KBM-7 (cell line): Measurements from ENCODE around the gene MVB12B.

ENCODE experiments used
- DNase-seq: peaks from one replicate; pipeline ENCODE4 v3.0.0-alpha.2; 2015
- in situ Hi-C: fragments of 300-500 bp; cut with MboI; formaldehyde crosslinking; loops from 2 replicates; pipeline ENCODE4 v1.14.3; 2020; ENCODE audit warnings: low sequenced_read_pairs, low pct_unique_long_range_greater_than_20kb, mixed read lengths

Gene MVB12B

DNA sequence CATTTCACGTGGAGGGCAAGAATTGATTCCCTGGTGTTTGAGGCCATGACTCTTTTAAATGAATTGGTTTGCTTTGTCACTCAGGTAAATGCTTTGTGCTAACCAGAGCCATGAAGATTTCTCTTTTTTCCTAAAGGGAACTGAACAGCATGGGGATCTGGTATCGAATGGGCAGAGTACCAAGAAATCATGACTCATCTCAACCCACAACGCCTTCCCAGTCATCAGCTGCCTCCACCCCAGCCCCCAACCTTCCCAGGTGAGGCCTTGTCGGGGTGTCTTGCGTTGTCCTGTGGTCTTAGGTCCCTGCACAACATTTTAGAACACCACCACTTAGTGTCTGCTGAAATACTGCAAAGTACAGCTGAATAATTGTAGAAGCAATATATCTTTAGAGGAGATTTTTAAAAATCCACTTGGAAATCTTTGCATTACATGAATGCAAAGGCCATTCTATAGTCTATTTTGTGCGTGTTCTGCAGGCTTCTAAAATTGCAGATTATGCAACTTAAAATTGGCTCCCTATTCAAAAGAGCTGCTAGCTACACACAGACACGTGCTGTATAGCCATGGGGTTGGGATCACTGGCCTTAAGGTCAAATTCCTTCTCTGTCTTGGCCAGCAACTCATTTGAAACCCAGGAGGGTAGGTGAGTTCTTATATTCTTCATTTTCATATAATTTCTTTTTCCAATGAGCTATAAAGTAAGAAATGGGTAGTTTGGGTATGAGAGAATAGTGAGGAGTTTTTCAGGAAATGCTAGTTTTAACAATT is 69.0 kb downstream of the MVB12B start:
- in situ Hi-C loops = no loop called here

DNA sequence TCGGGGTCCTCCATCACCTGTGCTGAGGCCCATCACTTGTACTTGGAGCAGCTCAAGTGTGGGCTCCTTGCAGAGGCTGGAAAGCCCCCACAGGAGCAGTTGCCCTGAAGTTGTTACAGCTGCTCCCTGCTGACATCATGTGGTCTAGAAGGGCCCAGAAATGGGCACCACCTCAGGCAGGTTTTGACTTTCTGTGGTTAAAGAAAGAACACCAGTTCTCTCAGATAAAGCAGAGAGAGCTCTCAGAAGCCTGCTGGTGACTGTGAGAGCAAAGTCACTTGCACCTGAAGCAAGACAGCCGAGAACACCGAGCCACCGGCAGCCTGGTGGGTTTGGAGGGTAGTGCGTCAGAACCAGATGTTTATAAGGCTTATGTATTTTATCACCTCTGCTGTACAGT is 70.4 kb downstream of the MVB12B start:
- no peak for DNase-seq
- in situ Hi-C loops = no loop called here

More for the DNA sequence above, 69.0 kb downstream of the MVB12B start:
- DNase-seq = no peak

GRCh38 chr9:126398403-126399058 is 71.9 kb downstream of the MVB12B start:
- in situ Hi-C loops = no loop called here
- peak; percentile 69 for DNase-seq

- no peak for DNase-seq
- in situ Hi-C loops = no loop called here
Observed at GRCh38 chr9:126399251-126399650, 72.6 kb downstream of the MVB12B start.

GRCh38 chr9:126399789-126400188 is 73.2 kb downstream of the MVB12B start:
- in situ Hi-C loops = no loop called here
- no peak for DNase-seq

DNA sequence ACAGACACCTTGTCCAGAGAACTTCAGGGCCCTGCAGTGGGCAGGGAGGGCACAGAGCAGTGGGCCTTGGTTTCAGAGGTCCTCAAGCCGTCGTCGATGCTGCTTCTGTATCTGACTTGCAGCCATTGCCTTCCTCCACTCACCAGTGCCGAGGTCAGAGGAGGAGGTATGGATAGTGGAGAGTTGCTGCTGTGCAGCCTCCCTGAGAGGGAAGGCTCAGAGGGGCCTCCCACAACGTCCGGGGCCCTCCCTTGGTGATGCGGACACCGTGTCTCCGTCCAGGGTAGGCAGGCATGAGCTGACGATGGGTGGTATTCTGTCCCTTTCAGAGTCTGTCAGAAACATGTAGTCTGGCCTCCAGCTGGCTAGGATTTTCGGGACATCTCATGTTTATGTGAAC is 73.9 kb downstream of the MVB12B start:
- no peak for DNase-seq
- in situ Hi-C loops = no loop called here

- DNase-seq = no peak
- in situ Hi-C loops = no loop called here
Observed at GRCh38 chr9:126401107-126401506, 74.5 kb downstream of the MVB12B start.

DNA sequence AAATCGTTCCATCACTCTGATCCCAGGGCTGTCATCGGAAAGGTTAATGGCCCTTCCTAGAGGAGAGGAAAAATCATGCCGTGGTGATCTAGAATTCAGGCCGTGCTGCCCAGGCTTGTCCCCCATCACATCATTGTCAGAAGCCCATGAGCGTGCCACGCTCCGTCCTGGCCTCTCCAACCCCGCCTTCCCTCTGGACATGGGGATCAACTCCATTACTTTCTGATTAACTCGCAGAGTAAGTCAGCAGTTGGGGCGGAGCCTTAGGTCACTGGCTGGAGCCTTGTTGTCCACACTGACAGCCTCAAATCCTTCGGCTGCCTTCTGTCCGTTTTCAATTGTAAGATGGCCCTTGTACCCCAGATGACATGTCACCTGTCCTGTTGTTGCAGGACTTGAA is 75.0 kb downstream of the MVB12B start:
- DNase-seq = no peak
- in situ Hi-C loops = no loop called here

GRCh38 chr9:126403397-126403796 is 76.8 kb downstream of the MVB12B start:
- no peak for DNase-seq
- in situ Hi-C loops = no loop called here

DNA sequence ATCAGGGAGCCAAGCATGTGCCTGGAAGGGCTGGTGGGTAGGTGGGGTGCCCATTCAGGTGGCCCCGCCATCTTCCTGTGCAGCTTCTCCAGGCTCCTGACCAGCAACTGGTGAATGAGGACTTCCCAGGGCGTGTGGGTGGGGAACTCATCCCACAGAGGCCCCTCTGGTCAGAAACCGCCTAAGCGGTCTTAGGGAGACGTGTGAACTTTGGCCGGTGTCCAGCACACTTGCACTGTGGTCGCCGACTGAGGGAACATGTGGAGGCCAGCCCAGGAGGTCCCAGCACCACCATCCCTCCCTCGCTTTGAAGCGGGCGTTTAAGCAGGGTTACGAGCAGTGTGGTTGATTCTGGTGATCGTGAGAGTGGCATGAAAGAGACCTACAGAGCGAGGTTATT is 77.8 kb downstream of the MVB12B start:
- in situ Hi-C loops = no loop called here
- no peak for DNase-seq

GRCh38 chr9:126406075-126406667 is 79.5 kb downstream of the MVB12B start:
- DNase-seq = no peak
- in situ Hi-C loops = no loop called here

- in situ Hi-C loops = no loop called here
- DNase-seq = no peak
Observed at GRCh38 chr9:126407114-126407870, 80.7 kb downstream of the MVB12B start.

GRCh38 chr9:126408004-126408403 is 81.4 kb downstream of the MVB12B start:
- in situ Hi-C loops = no loop called here
- DNase-seq = no peak

DNA sequence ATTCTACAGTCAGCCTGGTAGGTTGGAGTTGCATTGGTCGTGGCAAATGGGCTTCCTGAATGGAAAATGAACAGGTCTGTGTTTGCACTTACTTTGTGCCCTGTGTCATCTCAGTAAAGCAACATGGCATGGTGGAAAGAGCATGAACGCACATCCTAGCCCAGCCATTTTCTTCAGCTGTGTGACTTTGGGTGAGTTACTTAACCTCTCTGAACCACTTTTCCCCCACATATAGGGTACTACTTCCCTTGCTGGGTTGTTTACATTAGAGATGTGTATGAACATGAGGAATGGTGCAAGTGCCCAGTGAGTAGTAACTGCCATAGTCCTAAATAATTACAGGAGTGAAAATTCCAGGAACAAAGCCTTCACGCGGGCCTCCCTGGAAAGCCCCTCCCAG is 83.6 kb downstream of the MVB12B start:
- in situ Hi-C loops = no loop called here
- DNase-seq = no peak

GRCh38 chr9:126411225-126411947 is 84.8 kb downstream of the MVB12B start:
- DNase-seq = peak; percentile 79
- in situ Hi-C loops = no loop called here

- no peak for DNase-seq
- in situ Hi-C loops = no loop called here
Observed at GRCh38 chr9:126411948-126412284, 85.3 kb downstream of the MVB12B start.

GRCh38 chr9:126412905-126413304 is 86.3 kb downstream of the MVB12B start:
- no peak for DNase-seq
- in situ Hi-C loops = no loop called here

DNA sequence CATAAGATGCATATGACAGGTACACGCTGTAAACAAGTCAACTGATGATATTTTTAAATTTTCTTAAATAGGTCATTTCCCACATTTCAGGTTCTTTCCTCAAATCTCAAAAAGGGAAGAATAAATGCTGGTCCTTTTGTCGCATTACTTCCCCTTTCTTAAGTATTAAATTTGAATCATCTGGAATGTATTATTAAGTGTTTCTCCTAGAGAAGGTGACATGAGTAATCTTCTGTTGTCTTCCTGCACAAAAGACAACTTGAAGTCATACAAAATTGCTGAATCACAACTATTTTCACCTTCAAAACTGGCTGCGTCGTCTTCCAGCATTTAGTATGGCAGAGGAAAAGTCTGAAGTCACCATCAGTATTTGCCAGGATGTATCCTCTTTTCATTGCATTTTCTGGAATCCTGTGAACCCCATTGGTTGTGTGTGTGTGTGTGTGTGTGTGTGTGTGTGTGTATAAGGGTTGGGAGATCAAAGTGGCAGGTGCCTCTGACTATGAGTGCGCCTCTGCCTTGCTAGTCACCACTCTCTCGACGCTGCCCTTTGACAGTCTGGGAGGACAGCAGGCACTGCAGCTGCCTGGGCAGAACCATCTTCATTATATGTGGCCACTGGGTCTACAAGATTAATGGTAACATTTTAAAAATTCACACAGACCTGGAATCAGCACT is 86.9 kb downstream of the MVB12B start:
- DNase-seq = no peak
- in situ Hi-C loops = no loop called here
